Neuronal stem cell (in vitro differentiated cells): Measurements from ENCODE around the gene VWF.

ENCODE experiments used
- DNase-seq: peaks from one replicate; pipeline ENCODE4 v3.0.0-alpha.2; 2013; ENCODE audit warnings: low spot score
- H2AFZ ChIP-seq: one replicate; pipeline ENCODE4 v1.6.1; 2013; ENCODE audit warnings: mild to moderate bottlenecking, low read length, inconsistent platforms
- H2AK5ac ChIP-seq: 2 replicates; pipeline ENCODE4 v1.6.1; 2013; ENCODE audit warnings: low read depth, mild to moderate bottlenecking, inconsistent platforms, low read length, moderate library complexity, mixed read lengths
- H2BK120ac ChIP-seq: 2 replicates; pipeline ENCODE4 v1.6.1; 2013; ENCODE audit warnings: low read depth, mild to moderate bottlenecking, inconsistent platforms, low read length, moderate library complexity, mixed read lengths
- H2BK12ac ChIP-seq: one replicate; pipeline ENCODE4 v1.6.1; 2013; ENCODE audit warnings: low read length, inconsistent platforms
- H2BK15ac ChIP-seq: 2 replicates; pipeline ENCODE4 v1.6.1; 2013; ENCODE audit warnings: mild to moderate bottlenecking, low read length, inconsistent platforms, mixed read lengths
- H2BK5ac ChIP-seq: one replicate; pipeline ENCODE4 v1.6.1; 2013; ENCODE audit warnings: inconsistent platforms, mild to moderate bottlenecking, low read length, moderate library complexity
- H3K14ac ChIP-seq: one replicate; pipeline ENCODE4 v1.6.1; 2013; ENCODE audit warnings: low read length, inconsistent platforms
- H3K18ac ChIP-seq: 2 replicates; pipeline ENCODE4 v1.6.1; 2013; ENCODE audit warnings: low read length, inconsistent platforms
- H3K23ac ChIP-seq: 2 replicates; pipeline ENCODE4 v1.6.1; 2013; ENCODE audit warnings: low read depth, mild to moderate bottlenecking, mixed read lengths, low read length, inconsistent platforms; ENCODE audit not compliant: poor library complexity
- H3K27ac ChIP-seq: replicated peaks from 3 replicates; pipeline ENCODE4 v1.5.1; 2013; ENCODE audit warnings: low read length, inconsistent platforms
- H3K27me3 ChIP-seq, 3 experiments: 2 replicates each; pipeline ENCODE4 v1.6.1; 2013; ENCODE audit warnings: low read length in 3 of 3, mild to moderate bottlenecking in 2 of 3, inconsistent platforms in 1 of 3, low read depth in 1 of 3, mixed read lengths in 1 of 3, moderate library complexity in 1 of 3; ENCODE audit not compliant: control insufficient read depth in 3 of 3, insufficient read depth in 3 of 3
- H3K36me3 ChIP-seq, 2 donors: replicated peaks in 1 of 2; 2 replicates each; pipeline ENCODE4 v1.6.1; 2013; ENCODE audit warnings: low read length in 2 of 2; ENCODE audit not compliant: control insufficient read depth in 2 of 2, insufficient read depth in 2 of 2
- H3K4ac ChIP-seq: 2 replicates; pipeline ENCODE4 v1.6.1; 2013; ENCODE audit warnings: inconsistent platforms, mild to moderate bottlenecking, low read length, moderate library complexity
- H3K4me1 ChIP-seq, 2 donors: 1 replicate in 1 of 2; 2 replicates in 1 of 2; pipeline ENCODE4 v1.6.1; 2013; ENCODE audit warnings: low read length in 2 of 2, low read depth in 1 of 2; ENCODE audit not compliant: control insufficient read depth in 2 of 2, insufficient read depth in 1 of 2
- H3K4me2 ChIP-seq: one replicate; pipeline ENCODE4 v1.6.1; 2013; ENCODE audit warnings: mild to moderate bottlenecking, low read length, inconsistent platforms; ENCODE audit not compliant: insufficient read depth, poor library complexity, severe bottlenecking
- H3K4me3 ChIP-seq, 2 donors: 2 replicates each; pipeline ENCODE4 v1.5.1; 2013; ENCODE audit warnings: low read length in 2 of 2, mild to moderate bottlenecking in 2 of 2, inconsistent platforms in 1 of 2, moderate library complexity in 1 of 2
- H3K79me1 ChIP-seq: one replicate; pipeline ENCODE4 v1.6.1; 2013; ENCODE audit warnings: low read depth, mild to moderate bottlenecking, inconsistent platforms, low read length, moderate library complexity
- H3K9ac ChIP-seq: one replicate; pipeline ENCODE4 v1.6.1; 2013; ENCODE audit warnings: mild to moderate bottlenecking, low read depth, low read length, inconsistent platforms; ENCODE audit not compliant: poor library complexity
- H3K9me3 ChIP-seq, 2 donors: replicated peaks in 1 of 2; 2 replicates each; pipeline versions ENCODE3 to v1.6.1; 2013; ENCODE audit warnings: low read length in 2 of 2, mild to moderate bottlenecking in 2 of 2, inconsistent platforms in 1 of 2, low read depth in 1 of 2, mixed read lengths in 1 of 2, moderate library complexity in 1 of 2; ENCODE audit not compliant: control insufficient read depth in 2 of 2, insufficient read depth in 1 of 2
- H4K8ac ChIP-seq: one replicate; pipeline ENCODE4 v1.6.1; 2013; ENCODE audit warnings: low read depth, mild to moderate bottlenecking, inconsistent platforms, low read length, moderate library complexity
- H4K91ac ChIP-seq: one replicate; pipeline ENCODE4 v1.6.1; 2013; ENCODE audit warnings: low read length, low read depth, mild to moderate bottlenecking, inconsistent platforms; ENCODE audit not compliant: poor library complexity
- WGBS, 2 donors: extraction: QIAGEN DNeasy Blood & Tissue Kit; methylation state at CpG; one replicate each; pipeline ENCODE4 v1.1.7; 2013; ENCODE audit warnings: missing lambda C conversion rate in 2 of 2, mixed read lengths in 1 of 2; ENCODE audit not compliant: insufficient read length in 2 of 2, insufficient replicate concordance in 1 of 2; ENCODE audit errors: extremely low coverage in 2 of 2; 5-methylcytosine and 5-hydroxymethylcytosine counted together

VWF gene

GRCh38 chr12:6148061-6148460, 23.6 kb upstream of the VWF start:
- H4K8ac ChIP-seq: no peak overlapping the region
- H3K36me3 ChIP-seq: no peaks in the 10 kb centered on the region
- H4K91ac ChIP-seq: no peak overlapping the region
- H3K18ac ChIP-seq: no peak overlapping the region
- H3K9me3 ChIP-seq: no peaks in the 10 kb centered on the region
- H3K4me2 ChIP-seq: no peak overlapping the region
- H3K27me3 ChIP-seq: peaks cover 0 to 2% (median 0%) of the 10 kb centered on the region in 3 experiments
- no peak overlapping the region for H2AFZ ChIP-seq
- no peak overlapping the region for H2BK5ac ChIP-seq
- no peak overlapping the region for H3K23ac ChIP-seq
- no peak overlapping the region for H2BK12ac ChIP-seq
- H3K14ac ChIP-seq: no peak overlapping the region
- no peak overlapping the region for H3K9ac ChIP-seq
- no peaks in the 10 kb centered on the region for H3K79me1 ChIP-seq
- no peak overlapping the region for H3K27ac ChIP-seq
- no peak overlapping the region for H2AK5ac ChIP-seq
- H3K4me3 ChIP-seq: no peak overlapping the region
- H2BK120ac ChIP-seq: no peak overlapping the region
- WGBS, 2 donors: no CpG with 5 or more reads among the region's 2 CpGs
- no peak for DNase-seq
- no peak overlapping the region for H2BK15ac ChIP-seq
- no peak overlapping the region for H3K4ac ChIP-seq
- H3K4me1 ChIP-seq: no peaks in the 10 kb centered on the region

- Histone ChIP-seq H3K36me3 (no peaks in the 10 kb centered on the region), H3K79me1 (no peaks in the 10 kb centered on the region), H2BK5ac (no peak overlapping the region), H2BK12ac (no peak overlapping the region), H3K9ac (no peak overlapping the region), H3K4ac (no peak overlapping the region), H3K4me2 (no peak overlapping the region), H3K9me3 (no peaks in the 10 kb centered on the region), H3K4me3 (no peak overlapping the region), H3K27me3 (peaks cover 0 to 2% (median 0%) of the 10 kb centered on the region in 3 experiments), H2BK15ac (no peak overlapping the region), H2BK120ac (no peak overlapping the region), H3K14ac (no peak overlapping the region), H3K4me1 (no peaks in the 10 kb centered on the region), H4K91ac (no peak overlapping the region), H3K18ac (no peak overlapping the region), H2AK5ac (no peak overlapping the region), H3K23ac (no peak overlapping the region), H4K8ac (no peak overlapping the region), H3K27ac (no peak overlapping the region), H2AFZ (no peak overlapping the region)
- no peak for DNase-seq
- WGBS, 2 donors: no CpG with 5 or more reads among the region's 5 CpGs
Measured at GRCh38 chr12:6146951-6147350, 22.5 kb upstream of the VWF start.

GRCh38 chr12:6146509-6146908, 22.0 kb upstream of the VWF start:
- no peak overlapping the region for H2AK5ac ChIP-seq
- H3K36me3 ChIP-seq: no peaks in the 10 kb centered on the region
- no peak overlapping the region for H3K4me3 ChIP-seq
- no peak overlapping the region for H3K9ac ChIP-seq
- H3K4me2 ChIP-seq: no peak overlapping the region
- H3K23ac ChIP-seq: no peak overlapping the region
- H2BK12ac ChIP-seq: no peak overlapping the region
- H4K8ac ChIP-seq: no peak overlapping the region
- no peaks in the 10 kb centered on the region for H3K79me1 ChIP-seq
- no peak overlapping the region for H3K14ac ChIP-seq
- H3K18ac ChIP-seq: no peak overlapping the region
- no peak for DNase-seq
- H3K27ac ChIP-seq: no peak overlapping the region
- no peaks in the 10 kb centered on the region for H3K9me3 ChIP-seq
- WGBS, 2 donors: no CpG with 5 or more reads among the region's 7 CpGs
- H2BK15ac ChIP-seq: no peak overlapping the region
- no peaks in the 10 kb centered on the region for H3K4me1 ChIP-seq
- H2BK120ac ChIP-seq: no peak overlapping the region
- peaks cover 0 to 2% (median 0%) of the 10 kb centered on the region in 3 experiments for H3K27me3 ChIP-seq
- H3K4ac ChIP-seq: no peak overlapping the region
- H2AFZ ChIP-seq: no peak overlapping the region
- no peak overlapping the region for H4K91ac ChIP-seq
- H2BK5ac ChIP-seq: no peak overlapping the region

GRCh38 chr12:6145564-6145963, 21.1 kb upstream of the VWF start:
- Histone ChIP-seq H3K27me3 (peaks cover 0 to 2% (median 0%) of the 10 kb centered on the region in 3 experiments), H3K4ac (no peak overlapping the region), H3K4me3 (no peak overlapping the region), H3K4me2 (no peak overlapping the region), H2BK5ac (no peak overlapping the region), H2AFZ (no peak overlapping the region), H4K91ac (no peak overlapping the region), H3K14ac (no peak overlapping the region), H2AK5ac (no peak overlapping the region), H3K9me3 (no peaks in the 10 kb centered on the region), H2BK120ac (no peak overlapping the region), H3K18ac (no peak overlapping the region), H3K36me3 (no peaks in the 10 kb centered on the region), H4K8ac (no peak overlapping the region), H3K23ac (no peak overlapping the region), H3K79me1 (no peaks in the 10 kb centered on the region), H3K9ac (no peak overlapping the region), H2BK12ac (no peak overlapping the region), H3K27ac (no peak overlapping the region), H3K4me1 (peaks cover 2 to 6% of the 10 kb centered on the region in 2 donors), H2BK15ac (no peak overlapping the region)
- DNase-seq: no peak
- no CpG with 5 or more reads among the region's 8 CpGs for WGBS, 2 donors
